K562 (cell line): ENCODE results near the gene BPHL. TPM values are rescaled to one million over a fixed set of nuclear protein-coding genes. Genes with fewer than 3 reads are reported as not detected.

Source experiments
- ATAC-seq: fragments of 200-7000 bp; cut with Tn5 transposase; 3 replicates; pipeline ENCODE4 v1.9.1; 2020; ENCODE audit warnings: moderate library complexity
- BruUV-seq: library from RNA; stranded (reverse); fragments of 400-500 nt; replicated peaks from 2 replicates; lab custom pipeline; 2021; lab: Mats Ljungman, UMichigan
- CTCF ChIA-PET: fragments of 300-600 bp; formaldehyde crosslinking; extraction: SDS; loops from one replicate; lab custom pipeline; 2021; ENCODE audit warnings: low intra/inter-chr PET ratio; lab: Yijun Ruan, JAX
- POLR2A ChIA-PET: fragments of 300-600, 350-650 bp; sonication (Branson Sonifier 250); formaldehyde crosslinking; extraction: SDS; loops from one replicate; lab custom pipeline; 2021; ENCODE audit warnings: antibody characterized with exemption, inconsistent platforms; lab: Yijun Ruan, JAX
- DNase-seq, 4 experiments: peaks; one replicate each; pipeline versions ENCODE4 v3.0.0 to v3.0.0-alpha.2; 2011 to 2018; ENCODE audit warnings: low spot score in 3 of 4, mixed read lengths in 3 of 4; ENCODE audit errors: extremely low read depth in 1 of 4
- FAIRE-seq: peaks from 2 replicates; lab custom pipeline; 2011; peaks lifted over from hg19 to GRCh38; lab: Jason Lieb, UNC
- H2AFZ ChIP-seq: 2 replicates; pipeline ENCODE4 v1.6.0; 2011; ENCODE audit warnings: low read depth, low read length, control low read depth, inconsistent platforms
- H3K27ac ChIP-seq: fragments of 200-600 bp; 3 replicates; pipeline ENCODE4 v1.8.0; 2011; ENCODE audit warnings: low read depth, mild to moderate bottlenecking, control low read depth, inconsistent platforms, low read length, moderate library complexity, mixed read lengths; ENCODE audit errors: extremely low read depth
- H3K27me3 ChIP-seq, 2 experiments: fragments of 300-600 bp in 1 of 2; 2 replicates in 1 of 2; 3 replicates in 1 of 2; pipeline versions ENCODE4 v1.6.0 to v1.8.0; 2011; ENCODE audit warnings: inconsistent platforms in 2 of 2, low read length in 2 of 2, mild to moderate bottlenecking in 1 of 2, mixed read lengths in 1 of 2, moderate library complexity in 1 of 2; ENCODE audit not compliant: control insufficient read depth in 2 of 2, insufficient read depth in 2 of 2
- H3K36me3 ChIP-seq: fragments of 300-600 bp; 3 replicates; pipeline ENCODE4 v1.8.0; 2011; ENCODE audit warnings: mild to moderate bottlenecking, low read length, inconsistent platforms; ENCODE audit not compliant: control insufficient read depth, insufficient read depth
- H3K4me1 ChIP-seq, 2 experiments: fragments of 200-600 bp in 1 of 2; replicated peaks in 1 of 2; 2 replicates in 1 of 2; 3 replicates in 1 of 2; pipeline versions ENCODE4 v1.5.1 to v1.8.0; 2011; ENCODE audit warnings: inconsistent platforms in 2 of 2, low read length in 2 of 2, mild to moderate bottlenecking in 1 of 2, mixed read lengths in 1 of 2, moderate library complexity in 1 of 2; ENCODE audit not compliant: control insufficient read depth in 2 of 2, insufficient read depth in 2 of 2
- H3K4me2 ChIP-seq: 2 replicates; pipeline ENCODE4 v1.6.1; 2011; ENCODE audit warnings: low read length, control low read depth, inconsistent platforms, mixed read lengths; ENCODE audit not compliant: insufficient read depth
- H3K4me3 ChIP-seq: fragments of 200-600 bp; sonication (generic), shearing (Covaris generic); 2 replicates; pipeline ENCODE4 v1.5.1; 2016; ENCODE audit warnings: control low read depth, inconsistent platforms
- H3K79me2 ChIP-seq: fragments of 200-600 bp; 3 replicates; pipeline ENCODE4 v1.8.0; 2011; ENCODE audit warnings: low read length, inconsistent platforms; ENCODE audit not compliant: control insufficient read depth, insufficient read depth
- H3K9ac ChIP-seq, 2 experiments: 2 replicates each; pipeline versions ENCODE4 v1.6.0 to v1.6.1; 2011; ENCODE audit warnings: low read depth in 2 of 2, low read length in 2 of 2, control low read depth in 1 of 2, inconsistent platforms in 1 of 2, mild to moderate bottlenecking in 1 of 2, mixed read lengths in 1 of 2; ENCODE audit not compliant: insufficient read depth in 1 of 2
- H3K9me1 ChIP-seq: one replicate; pipeline ENCODE4 v1.6.0; 2011; ENCODE audit warnings: inconsistent platforms, mild to moderate bottlenecking, low read length, moderate library complexity; ENCODE audit not compliant: control insufficient read depth, insufficient read depth
- H3K9me3 ChIP-seq: replicated peaks from 2 replicates; pipeline ENCODE4 v1.5.1; 2011; ENCODE audit warnings: low read depth, low read length, inconsistent platforms; ENCODE audit not compliant: control insufficient read depth, insufficient read depth
- H4K20me1 ChIP-seq: replicated peaks from 2 replicates; pipeline ENCODE4 v1.6.1; 2011; ENCODE audit warnings: low read length, inconsistent platforms, mixed read lengths; ENCODE audit not compliant: control insufficient read depth, insufficient read depth
- ARID2 ChIP-seq: fragments of 450-650 bp; IDR thresholded peaks from 2 replicates; pipeline ENCODE4 v1.6.1; 2017; ENCODE audit warnings: antibody characterized with exemption, mild to moderate bottlenecking
- POLR2G ChIP-seq: fragments of 200-400 bp; formaldehyde crosslinking; IDR thresholded peaks from 2 replicates; pipeline ENCODE4 v1.6.1; 2017; ENCODE audit warnings: low read depth, mild to moderate bottlenecking, antibody characterized with exemption, low read length, moderate library complexity
- SNRNP70 ChIP-seq: fragments of 200-400 bp; formaldehyde crosslinking; optimal IDR thresholded peaks from 2 replicates; pipeline ENCODE3; 2017; ENCODE audit warnings: low read depth, low read length
- TSC22D4 ChIP-seq: fragments of 450-650 bp; IDR thresholded peaks from 2 replicates; pipeline ENCODE4 v1.6.1; 2016; ENCODE audit warnings: missing genetic modification characterization, missing biosample characterization, control low read depth
- U2AF2 ChIP-seq: fragments of 200-400 bp; formaldehyde crosslinking; optimal IDR thresholded peaks from 2 replicates; pipeline ENCODE3; 2017; ENCODE audit warnings: low read depth, mild to moderate bottlenecking, low read length
- XRCC4 ChIP-seq: IDR thresholded peaks from one replicate; pipeline ENCODE4 v1.6.1; 2011; ENCODE audit not compliant: insufficient read depth, insufficient read length; ENCODE audit errors: extremely low read depth
- ZNF316 ChIP-seq: fragments of 450-650 bp; IDR thresholded peaks from 2 replicates; pipeline ENCODE4 v1.6.1; 2016
- WGBS: fragments of 100-300 bp; shearing (Covaris generic); methylation state at CpG from one replicate; pipeline ENCODE4 v1.1.6; 2016; ENCODE audit warnings: low coverage, mixed read lengths; ENCODE audit not compliant: insufficient coverage; ENCODE audit errors: missing lambda C conversion rate; 5-methylcytosine and 5-hydroxymethylcytosine counted together
- in situ Hi-C: fragments of 300-500 bp; cut with MboI; formaldehyde crosslinking; loops from 4 replicates; pipeline ENCODE4 v1.15.0; 2018; ENCODE audit warnings: inconsistent platforms, mixed read lengths
- intact Hi-C: fragments of 100-400 bp; cut with micrococcal nuclease; formaldehyde crosslinking; loops from 2 replicates; pipeline ENCODE4 v1.14.2; 2022
- polyA plus RNA-seq, 8 experiments: library from polyadenylated mRNA; depleted of rRNA in 4 of 8; stranded (reverse) in 5 of 8; unstranded in 3 of 8; fragments of >200 nt; fragmentation: Nextera tagmentation in 2 of 8; fragmentation: Illumina TruSeq in 1 of 8; extraction: Ambion mirVana in 2 of 8; extraction: Trizol in 1 of 8; gene quantifications; 2 replicates each; pipeline versions ENCODE4 v1.2.1 to v1.2.3, GENCODE V29; 2011 to 2014; ENCODE audit warnings: inconsistent platforms in 1 of 8, missing spikeins in 1 of 8
- total RNA-seq, 7 experiments: library from RNA; depleted of rRNA in 6 of 7; stranded (reverse); fragments of >200 nt in 6 of 7; fragmentation: Illumina TruSeq in 2 of 7; extraction: Trizol in 2 of 7; gene quantifications; 2 replicates each; pipeline versions ENCODE4 v1.2.1 to v1.2.3, GENCODE V29; 2011 to 2021; ENCODE audit warnings: low replicate concordance in 1 of 7

The BPHL gene
- total and polyA plus RNA-seq, 9 of the 15 experiments (the other 6 are each of a cell fraction or from before 2014, with no cell fraction given), result 3.5 to 17.4 (median 8.2) TPM

DNA sequence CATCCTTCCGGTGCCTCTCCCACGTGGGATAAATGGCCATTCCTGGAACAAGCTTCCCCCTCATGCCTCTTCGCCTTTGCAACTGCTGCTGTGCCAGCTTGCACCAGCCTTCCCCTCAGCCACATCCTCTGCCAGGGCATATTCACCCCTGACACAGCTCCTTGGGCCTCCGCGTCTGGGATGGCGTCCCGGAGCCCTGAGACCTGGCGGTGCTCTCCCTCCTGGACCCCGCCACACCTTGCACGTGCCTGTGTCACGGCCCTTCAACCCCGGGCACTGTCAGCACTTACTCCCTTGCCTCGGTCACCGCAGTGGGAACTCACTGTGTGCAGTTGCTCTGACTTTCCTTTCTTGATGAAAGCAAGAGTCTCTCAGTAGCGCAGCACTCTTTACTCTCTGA is 13.2 kb downstream of the BPHL start:
- Histone ChIP-seq H3K9me3 (no peaks in the 10 kb centered on the region), H3K79me2 (no peaks in the 10 kb centered on the region), H3K4me2 (no peak overlapping the region), H3K36me3 (no peaks in the 10 kb centered on the region), H2AFZ (no peak overlapping the region), H3K4me1 (peaks cover 0 to 12% of the 10 kb centered on the region in 2 experiments; a peak in 3 of 5 replicates), H3K27me3 (no peaks in the 10 kb centered on the region), H3K9ac (peak overlapping the region in 1 of 2 experiments; percentile 54; a peak in 2 of 4 replicates), H4K20me1 (no peaks in the 10 kb centered on the region), H3K9me1 (no peaks in the 10 kb centered on the region), H3K27ac (no peak overlapping the region), H3K4me3 (no peak overlapping the region)
- WGBS, result 82% methylated on average over 15 of the region's 15 CpGs
- ChIA-PET CTCF (no interaction called here), POLR2A (interaction anchor here (0.7 to 1.3 kb wide), 3 partner anchors 45 to 1238 kb away, joined by 3 to 4 read pairs (median 3); no protein-coding TSS in a partner anchor)
- in situ Hi-C loops (no loop called here), intact Hi-C loops (no loop called here)
- no TSS peak for BruUV-seq
- no peak for FAIRE-seq
- no peak for ATAC-seq
- no peak for DNase-seq
- TF ChIP-seq SNRNP70 (no peak), POLR2G (0 out of 2 replicates have a peak, but pooled peaks have one; percentile 21)

- Histone ChIP-seq H3K4me2 (no peak overlapping the region), H3K9ac (peak overlapping the region in 1 of 2 experiments; percentile 32; a peak in 1 of 4 replicates), H3K36me3 (peaks cover 6% of the 10 kb centered on the region; the same call in 1 of the 3 replicates), H3K9me3 (no peaks in the 10 kb centered on the region), H3K9me1 (no peaks in the 10 kb centered on the region), H3K79me2 (no peaks in the 10 kb centered on the region), H3K27ac (no peak overlapping the region), H3K4me1 (peaks cover 0 to 9% of the 10 kb centered on the region in 2 experiments; a peak in 3 of 5 replicates), H4K20me1 (no peaks in the 10 kb centered on the region), H3K27me3 (no peaks in the 10 kb centered on the region), H3K4me3 (no peak overlapping the region), H2AFZ (no peak overlapping the region)
- FAIRE-seq, result no peak
- DNase-seq, result no peak
- TF ChIP-seq TSC22D4 (no peak), ZNF316 (no peak), U2AF2 (no peak), XRCC4 (no peak), ARID2 (no peak)
- ATAC-seq, result peak; percentile 34; the same call in 2 of the 3 replicates
- POLR2A ChIA-PET, result no interaction called here
- in situ Hi-C loops (no loop called here), intact Hi-C loops (no loop called here)
- BruUV-seq, result no TSS peak
- WGBS, result 76% methylated on average over 9 of the region's 9 CpGs
- CTCF ChIA-PET, result no interaction called here
Observed at GRCh38 chr6:3133515-3133914, 15.0 kb downstream of the BPHL start.
